Smooth muscle cell (in vitro differentiated cells): Measurements from ENCODE around the gene RIPK1. TPM values are rescaled to one million over a fixed set of nuclear protein-coding genes. Genes with fewer than 3 reads are reported as not detected.

Source experiments
- DNase-seq: peaks from one replicate; lab custom pipeline; 2025; ENCODE audit not compliant: unreplicated experiment; lab: John Stamatoyannopoulos, UW
- H2AFZ ChIP-seq: fragments of 200-600 bp; sonication (generic); 2 replicates; pipeline ENCODE4 v1.6.0; 2016; ENCODE audit warnings: antibody characterized with exemption, low read depth, mild to moderate bottlenecking
- H3F3A ChIP-seq: fragments of 200-600 bp; sonication (generic); 2 replicates; pipeline ENCODE4 v1.6.0; 2017; ENCODE audit warnings: antibody characterized with exemption, low read depth
- H3K27ac ChIP-seq: fragments of 200-600 bp; sonication (generic); 2 replicates; pipeline ENCODE4 v1.5.1; 2016; ENCODE audit warnings: low read depth, mild to moderate bottlenecking
- H3K27me3 ChIP-seq: fragments of 200-600 bp; sonication (generic); 2 replicates; pipeline ENCODE4 v1.6.1; 2016; ENCODE audit warnings: low read depth, mild to moderate bottlenecking
- H3K36me3 ChIP-seq: fragments of 200-600 bp; sonication (generic); 2 replicates; pipeline ENCODE4 v1.5.1; 2016; ENCODE audit warnings: low read depth
- H3K4me1 ChIP-seq: fragments of 200-600 bp; sonication (generic); 2 replicates; pipeline ENCODE4 v1.5.1; 2016; ENCODE audit warnings: low read depth
- H3K4me2 ChIP-seq: fragments of 200-600 bp; sonication (generic); 2 replicates; pipeline ENCODE4 v1.6.0; 2016; ENCODE audit warnings: mild to moderate bottlenecking
- H3K4me3 ChIP-seq: fragments of 200-600 bp; sonication (generic); 2 replicates; pipeline ENCODE4 v1.5.1; 2016; ENCODE audit warnings: mild to moderate bottlenecking
- H3K79me2 ChIP-seq: fragments of 200-600 bp; sonication (generic); 2 replicates; pipeline ENCODE4 v1.6.0; 2016; ENCODE audit warnings: low read depth, mild to moderate bottlenecking
- H3K9ac ChIP-seq: fragments of 200-600 bp; sonication (generic); 2 replicates; pipeline ENCODE4 v1.6.0; 2016; ENCODE audit warnings: low read depth
- H3K9me3 ChIP-seq: fragments of 200-600 bp; sonication (generic); replicated peaks from 2 replicates; pipeline ENCODE4 v1.5.1; 2016; ENCODE audit warnings: low read depth
- H4K20me1 ChIP-seq: fragments of 200-600 bp; sonication (generic); 2 replicates; pipeline ENCODE4 v1.6.0; 2016; ENCODE audit warnings: low read depth
- CTCF ChIP-seq: fragments of 200-600 bp; sonication (generic); IDR thresholded peaks from 2 replicates; pipeline ENCODE4 v1.5.1; 2017; ENCODE audit warnings: borderline replicate concordance, mild to moderate bottlenecking, antibody characterized with exemption; ENCODE audit not compliant: insufficient read depth, poor library complexity, severe bottlenecking
- WGBS: methylation state at CpG from one replicate; pipeline ENCODE4 v1.1.7; 2016; ENCODE audit warnings: low lambda C conversion rate; 5-methylcytosine and 5-hydroxymethylcytosine counted together
- polyA plus RNA-seq: library from polyadenylated mRNA; unstranded; fragments of >200 nt; fragmentation: Nextera tagmentation; extraction: Ambion mirVana; gene quantifications from 2 replicates; pipeline ENCODE4 v1.2.1, GENCODE V29; 2016
- total RNA-seq: library from RNA; depleted of rRNA; stranded (reverse); fragments of >200 nt; gene quantifications from 2 replicates; pipeline ENCODE4 v1.2.3, GENCODE V29; 2014

RIPK1 gene
- total and polyA plus RNA-seq, 2 experiments from 2014 or later, result 8.7 to 12.2 TPM

- 9% methylated on average over 7 of the region's 7 CpGs for WGBS
- Histone ChIP-seq H3K4me1 (peaks cover 48% of the 10 kb centered on the region), H3K4me3 (peak overlapping the region; percentile 67), H3K9me3 (no peaks in the 10 kb centered on the region), H4K20me1 (peaks cover under 1% of the 10 kb centered on the region), H2AFZ (no peak overlapping the region), H3K4me2 (peak overlapping the region; percentile 98), H3K9ac (no peak overlapping the region), H3K27me3 (no peaks in the 10 kb centered on the region), H3K36me3 (no peaks in the 10 kb centered on the region), H3K27ac (peak overlapping the region; percentile 98), H3F3A (peaks cover 45% of the 10 kb centered on the region), H3K79me2 (peaks cover 2% of the 10 kb centered on the region)
- no peak for TF ChIP-seq CTCF
- no peak for DNase-seq
These were observed 93.8 kb downstream of the RIPK1 start for GRCh38 chr6:3162067-3162497.

- WGBS, result under 1% methylated on average over 34 of the region's 74 CpGs
- Histone ChIP-seq H2AFZ (peak overlapping the region; percentile 91), H3K9ac (peak overlapping the region; percentile 88), H4K20me1 (no peaks in the 10 kb centered on the region), H3K4me1 (peaks cover 54% of the 10 kb centered on the region), H3K27me3 (no peaks in the 10 kb centered on the region), H3K79me2 (no peaks in the 10 kb centered on the region), H3K36me3 (no peaks in the 10 kb centered on the region), H3K4me2 (peak overlapping the region; percentile 98), H3F3A (peaks cover 45% of the 10 kb centered on the region), H3K4me3 (peak overlapping the region; percentile 67), H3K27ac (peak overlapping the region; percentile 98), H3K9me3 (no peaks in the 10 kb centered on the region)
- no peak for TF ChIP-seq CTCF
- DNase-seq, result peak; percentile 80
These were observed 94.4 kb downstream of the RIPK1 start for GRCh38 chr6:3162565-3163247.

- Histone ChIP-seq H3K4me1 (peaks cover 54% of the 10 kb centered on the region), H3K36me3 (no peaks in the 10 kb centered on the region), H3K27ac (peak overlapping the region; percentile 98), H3K9ac (no peak overlapping the region), H2AFZ (no peak overlapping the region), H3K9me3 (no peaks in the 10 kb centered on the region), H3F3A (peaks cover 45% of the 10 kb centered on the region), H3K27me3 (no peaks in the 10 kb centered on the region), H3K79me2 (no peaks in the 10 kb centered on the region), H4K20me1 (no peaks in the 10 kb centered on the region), H3K4me2 (peak overlapping the region; percentile 98), H3K4me3 (peak overlapping the region; percentile 67)
- 15% methylated on average over 13 of the region's 13 CpGs for WGBS
- no peak for DNase-seq
- TF ChIP-seq CTCF, result no peak
These were observed 94.9 kb downstream of the RIPK1 start for GRCh38 chr6:3163248-3163594.

- TF ChIP-seq CTCF, result no peak
- Histone ChIP-seq H4K20me1 (no peaks in the 10 kb centered on the region), H3K79me2 (no peaks in the 10 kb centered on the region), H2AFZ (no peak overlapping the region), H3K27me3 (no peaks in the 10 kb centered on the region), H3K9me3 (no peaks in the 10 kb centered on the region), H3K4me3 (no peak overlapping the region), H3K27ac (peak overlapping the region; percentile 91), H3K4me2 (no peak overlapping the region), H3K4me1 (peaks cover 46% of the 10 kb centered on the region), H3K36me3 (no peaks in the 10 kb centered on the region), H3F3A (peaks cover 33% of the 10 kb centered on the region), H3K9ac (no peak overlapping the region)
- 86% methylated on average over 6 of the region's 6 CpGs for WGBS
- no peak for DNase-seq
These were observed 96.1 kb downstream of the RIPK1 start for GRCh38 chr6:3164388-3164787.
